Epidermal melanocyte (primary cell): Measurements from ENCODE around the gene TRAPPC5.

ENCODE experiments used
- DNase-seq: peaks from one replicate; pipeline ENCODE4 v3.0.0; 2011; ENCODE audit warnings: low spot score; ENCODE audit not compliant: insufficient read length

The TRAPPC5 gene

GRCh38 chr19:7730286-7731217 lies 49.9 kb downstream of the TRAPPC5 start:
- DNase-seq: no peak

- DNase-seq: no peak
These were observed 50.6 kb downstream of the TRAPPC5 start for GRCh38 chr19:7731218-7731595.

GRCh38 chr19:7731615-7732014 lies 51.0 kb downstream of the TRAPPC5 start:
- no peak for DNase-seq

GRCh38 chr19:7732045-7732444 lies 51.4 kb downstream of the TRAPPC5 start, which contains the start of gene CLEC4G:
CLEC4G (minus strand) TSS chr19:7732110; CDS start chr19:7732102, 8 bp downstream.
- DNase-seq: no peak

GRCh38 chr19:7733376-7733775 lies 52.7 kb downstream of the TRAPPC5 start:
- no peak for DNase-seq

- no peak for DNase-seq
These were observed 53.9 kb downstream of the TRAPPC5 start for GRCh38 chr19:7734220-7735203.

GRCh38 chr19:7736148-7736547 lies 55.5 kb downstream of the TRAPPC5 start:
- DNase-seq: no peak

GRCh38 chr19:7737215-7737614 lies 56.6 kb downstream of the TRAPPC5 start:
- no peak for DNase-seq
